Esophagus squamous epithelium (tissue), 5 donors: Measurements from ENCODE around the gene ZNF32. TPM values are rescaled to one million over a fixed set of nuclear protein-coding genes. Genes with fewer than 3 reads are reported as not detected.
A peak's percentile ranks its signal among the peaks of the same experiment; 100 is the strongest.

ENCODE experiments used
- DNase-seq: peaks from one replicate; lab custom pipeline; 2025; lab: John Stamatoyannopoulos, UW
- H3K27ac ChIP-seq, 4 donors: fragments of 200-600 bp; sonication (generic); one replicate each; pipeline ENCODE4 v1.5.1; 2016 to 2019; ENCODE audit warnings: mild to moderate bottlenecking in 1 of 4
- H3K27me3 ChIP-seq, 4 donors: fragments of 200-600 bp; sonication (generic); 1 replicate in 3 of 4; 2 replicates in 1 of 4; pipeline versions ENCODE4 v1.5.1 to v1.6.0; 2017 to 2021; ENCODE audit warnings: antibody characterized with exemption in 1 of 4
- H3K36me3 ChIP-seq, 3 donors: fragments of 200-600 bp; sonication (generic); one replicate each; pipeline ENCODE4 v1.5.1; 2016 to 2019
- H3K4me1 ChIP-seq, 3 donors: fragments of 200-600 bp; sonication (generic); one replicate each; pipeline ENCODE4 v1.5.1; 2017 to 2019
- H3K4me3 ChIP-seq, 4 donors: fragments of 200-600 bp; sonication (generic); 1 replicate in 3 of 4; 2 replicates in 1 of 4; pipeline ENCODE4 v1.5.1; 2016 to 2019; ENCODE audit warnings: mild to moderate bottlenecking in 2 of 4, moderate library complexity in 1 of 4
- H3K9me3 ChIP-seq, 3 donors: fragments of 200-600 bp; sonication (generic); one replicate each; pipeline ENCODE4 v1.5.1; 2016 to 2019
- CTCF ChIP-seq, 6 experiments: fragments of 450-650 bp in 4 of 6; fragments of 200-600 bp in 2 of 6; sonication (generic) in 2 of 6; IDR thresholded peaks; one replicate each; pipeline ENCODE4 v1.5.1; 2016 to 2019; ENCODE audit warnings: antibody characterized with exemption in 6 of 6, mild to moderate bottlenecking in 4 of 6, moderate library complexity in 4 of 6
- POLR2A ChIP-seq, 4 donors: fragments of 450-650 bp; IDR thresholded peaks; one replicate each; pipeline ENCODE4 v1.6.1; 2017; ENCODE audit warnings: antibody characterized with exemption in 4 of 4, mild to moderate bottlenecking in 4 of 4, moderate library complexity in 3 of 4
- WGBS, 2 donors: methylation state at CpG; one replicate each; pipeline ENCODE4 v1.1.5; 2018; 5-methylcytosine and 5-hydroxymethylcytosine counted together
- intact Hi-C: fragments of 100-400 bp; cut with DNase I; formaldehyde crosslinking; loops from one replicate; pipeline ENCODE4 v1.15.0; 2022
- total RNA-seq, 4 donors: library from RNA; depleted of rRNA; stranded (reverse); fragments of >200 nt; gene quantifications; one replicate each; pipeline ENCODE4 v1.1.0, GENCODE V29; 2016
- donor health status: DM: yes; HTN: yes; CAD: no.

The ZNF32 gene
- total RNA-seq, 4 donors from 2014 or later, result 10.1 to 38.0 (median 19.3) TPM

- Histone ChIP-seq H3K4me3 (peak overlapping the region in 2 of 4 donors; percentile 16 to 53), H3K36me3 (no peaks in the 10 kb centered on the region), H3K4me1 (peaks cover 15 to 24% (median 16%) of the 10 kb centered on the region in 3 donors), H3K9me3 (peaks cover 0 to 12% (median 0%) of the 10 kb centered on the region in 3 donors), H3K27me3 (peaks cover 0 to 34% (median 0%) of the 10 kb centered on the region in 4 donors), H3K27ac (no peak overlapping the region)
- WGBS, 2 donors, result 48 to 57% methylated on average over 6 to 7 of the region's 7 CpGs
- TF ChIP-seq POLR2A (IDR thresholded peaks at IDR 0.05), result no peak
- no peak for TF ChIP-seq CTCF (IDR thresholded peaks at IDR 0.05)
- intact Hi-C loops, result no loop called here
- DNase-seq, result no peak
Measured at GRCh38 chr10:43595739-43596298, 52.9 kb downstream of the ZNF32 start.

GRCh38 chr10:43594944-43595589 is 53.6 kb downstream of the ZNF32 start:
- no peak for DNase-seq
- Histone ChIP-seq H3K27ac (no peak overlapping the region), H3K9me3 (peaks cover 0 to 12% (median 0%) of the 10 kb centered on the region in 3 donors), H3K4me3 (peak overlapping the region in 3 of 4 donors; percentile 16 to 53 (median 24)), H3K4me1 (peaks cover 15 to 24% (median 16%) of the 10 kb centered on the region in 3 donors), H3K36me3 (no peaks in the 10 kb centered on the region), H3K27me3 (peaks cover 0 to 34% (median 0%) of the 10 kb centered on the region in 4 donors)
- 17 to 38% methylated on average over 7 to 8 of the region's 8 CpGs for WGBS, 2 donors
- intact Hi-C loops, result no loop called here
- TF ChIP-seq CTCF (IDR thresholded peaks at IDR 0.05) (no peak), POLR2A (IDR thresholded peaks at IDR 0.05) (no peak)

Other genes starting within 250 kb of the ZNF32 start
- 100 to 1,000 TPM; 154 to 229 (median 189) TPM for gene HNRNPF, start 239.7 kb downstream of the ZNF32 start, total RNA-seq
- 1 to 10 TPM; 1.7 to 4.6 (median 4.2) TPM for gene ZNF487, start 211.8 kb downstream of the ZNF32 start, total RNA-seq
- 1 to 10 TPM in 2 of 4 donors, under 1 TPM in 2; 0.11 to 2.8 (median 1.2) TPM for gene ZNF239, start 74.3 kb downstream of the ZNF32 start, total RNA-seq
- 10 to 100 TPM in 1 of 4 donors, 1 to 10 TPM in 3; 1.1 to 10.9 (median 5.0) TPM for gene ZNF485, start 42.4 kb downstream of the ZNF32 start, total RNA-seq